ENCODE measurements around the gene PDE11A. TPM values are rescaled to one million over a fixed set of nuclear protein-coding genes. Genes with fewer than 3 reads are reported as not detected.
A peak's percentile ranks its signal among the peaks of the same experiment; 100 is the strongest.

PDE11A gene
- 0.75 TPM for total RNA-seq

- DNase-seq (ENCODE audit: low spot score in 2 of 2), result peak; percentile 47 to 92
- intact Hi-C loops (cut with DNase I), result loop anchor here (1.0 kb wide), 1 partner anchor 408 kb away; the partner anchor contains the start of gene PLEKHA3
- peak within 1 kb of the TSS; percentile 32 to 66 for H3K4me3 ChIP-seq
- no peak for TF ChIP-seq CTCF (IDR thresholded peaks at IDR 0.05)
- H3K36me3 ChIP-seq, result no peaks in the 10 kb centered on the region
- H3K27ac ChIP-seq, result peak within 1 kb of the TSS; percentile 9 to 48
- H3K9me3 ChIP-seq, result no peaks in the 10 kb centered on the region
- no peaks in the 10 kb centered on the region for H3K4me1 ChIP-seq
- H3K27me3 ChIP-seq, result no peaks in the 10 kb centered on the region
These were observed at the start of gene PDE11A for GRCh38 chr2:178072383-178073301. PDE11A (minus strand) TSS chr2:178072777; CDS start chr2:178072437, 340 bp downstream.

GRCh38 chr2:178119179-178119922 lies 46.8 kb upstream of the PDE11A start:
- TF ChIP-seq CTCF (IDR thresholded peaks at IDR 0.05), result no peak

GRCh38 chr2:178117725-178118124 lies 45.1 kb upstream of the PDE11A start:
- Histone ChIP-seq H3K9me3 (no peaks in the 10 kb centered on the region), H3K4me1 (peaks cover 0 to 6% of the 10 kb centered on the region in 2 donors), H3K27me3 (no peaks in the 10 kb centered on the region), H3K27ac (no peak overlapping the region), H3K4me3 (no peak overlapping the region), H3K36me3 (peaks cover 3 to 11% of the 10 kb centered on the region in 2 donors)
- TF ChIP-seq CTCF (IDR thresholded peaks at IDR 0.05), result no peak
- DNase-seq (ENCODE audit: low spot score in 2 of 2), result no peak
- intact Hi-C loops (cut with DNase I), result no loop called here

More at GRCh38 chr2:178119179-178119922, 46.8 kb upstream of the PDE11A start:
- H3K27me3 ChIP-seq, result no peaks in the 10 kb centered on the region
- H3K27ac ChIP-seq, result no peak overlapping the region
- H3K9me3 ChIP-seq, result no peaks in the 10 kb centered on the region
- H3K4me1 ChIP-seq, result no peaks in the 10 kb centered on the region
- intact Hi-C loops (cut with DNase I), result no loop called here
- H3K36me3 ChIP-seq, result peaks cover 9 to 28% of the 10 kb centered on the region in 2 donors
- DNase-seq (ENCODE audit: low spot score in 2 of 2), result no peak
- no peak overlapping the region for H3K4me3 ChIP-seq

GRCh38 chr2:178115271-178115670 lies 42.7 kb upstream of the PDE11A start:
- Histone ChIP-seq H3K9me3 (no peaks in the 10 kb centered on the region), H3K36me3 (peaks cover 0 to under 1% of the 10 kb centered on the region in 2 donors), H3K27ac (no peak overlapping the region), H3K4me3 (no peak overlapping the region), H3K27me3 (no peaks in the 10 kb centered on the region), H3K4me1 (peaks cover 0 to 6% of the 10 kb centered on the region in 2 donors)
- intact Hi-C loops (cut with DNase I), result no loop called here
- no peak for DNase-seq (ENCODE audit: low spot score in 2 of 2)
- no peak for TF ChIP-seq CTCF (IDR thresholded peaks at IDR 0.05)

GRCh38 chr2:178114462-178114861 lies 41.9 kb upstream of the PDE11A start:
- peaks cover 0 to 6% of the 10 kb centered on the region in 2 donors for H3K4me1 ChIP-seq
- DNase-seq (ENCODE audit: low spot score in 2 of 2), result no peak

More at GRCh38 chr2:178114462-178114861, 41.9 kb upstream of the PDE11A start:
- Histone ChIP-seq H3K4me3 (no peak overlapping the region), H3K36me3 (no peaks in the 10 kb centered on the region), H3K27me3 (no peaks in the 10 kb centered on the region), H3K9me3 (no peaks in the 10 kb centered on the region), H3K27ac (no peak overlapping the region)
- intact Hi-C loops (cut with DNase I), result loop anchor here (5.0 kb wide), 4 partner anchors 168 to 363 kb away; partner anchors contain the start of gene FKBP7
- TF ChIP-seq CTCF (IDR thresholded peaks at IDR 0.05), result no peak
